Lower lobe of right lung (tissue), 2 donors: ENCODE results near the gene SLC5A8. TPM values are rescaled to one million over a fixed set of nuclear protein-coding genes. Genes with fewer than 3 reads are reported as not detected.

ENCODE experiments used
- ATAC-seq, 2 donors: fragments of 200-7000 bp; cut with Tn5 transposase; one replicate each; pipeline ENCODE4 v1.9.1; 2020 to 2022; ENCODE audit warnings: mild to moderate bottlenecking in 2 of 2, moderate library complexity in 2 of 2
- DNase-seq: peaks from one replicate; pipeline ENCODE4 v3.0.0-alpha.2; 2020
- H3K27ac ChIP-seq: fragments of 200-600 bp; one replicate; pipeline ENCODE4 v1.8.0; 2022
- H3K27me3 ChIP-seq: fragments of 200-600 bp; one replicate; pipeline ENCODE4 v1.8.0; 2022; ENCODE audit warnings: low read depth
- H3K36me3 ChIP-seq: fragments of 200-600 bp; one replicate; pipeline ENCODE4 v1.8.0; 2022; ENCODE audit warnings: mild to moderate bottlenecking
- H3K4me1 ChIP-seq: fragments of 200-600 bp; one replicate; pipeline ENCODE4 v1.8.0; 2022
- H3K4me3 ChIP-seq: fragments of 200-600 bp; one replicate; pipeline ENCODE4 v1.8.0; 2022; ENCODE audit warnings: mild to moderate bottlenecking
- H3K9me3 ChIP-seq: fragments of 200-600 bp; one replicate; pipeline ENCODE4 v1.8.0; 2022
- CTCF ChIP-seq: fragments of 200-600 bp; IDR thresholded peaks from one replicate; pipeline ENCODE4 v1.8.0; 2022; ENCODE audit warnings: antibody characterized with exemption, mild to moderate bottlenecking
- intact Hi-C: fragments of 100-400 bp; cut with DNase I; formaldehyde crosslinking; loops from one replicate; pipeline ENCODE4 v1.11.0; 2022
- total RNA-seq: library from RNA; stranded (reverse); fragmentation: NEBNext Ultra II Directional; extraction: Animal tissue kit (Norgen Biotek cat#: 25700); gene quantifications from one replicate; pipeline ENCODE4 v1.2.1, GENCODE V29; 2021
- donor health status: DM: no; HTN: yes; CAD: no; lungs with severe emphysema.

The SLC5A8 gene
- total RNA-seq, 1 donor from 2014 or later: 1.3 TPM

GRCh38 chr12:101107032-101107763 lies 102.8 kb downstream of the SLC5A8 start:
- no peak for TF ChIP-seq CTCF
- no peak overlapping the region for H3K27ac ChIP-seq
- no peaks in the 10 kb centered on the region for H3K9me3 ChIP-seq
- H3K4me3 ChIP-seq: no peak overlapping the region
- no peaks in the 10 kb centered on the region for H3K4me1 ChIP-seq
- DNase-seq (no peak), ATAC-seq (peak; percentile 11 to 53)
- H3K36me3 ChIP-seq: no peaks in the 10 kb centered on the region
- no peaks in the 10 kb centered on the region for H3K27me3 ChIP-seq
- intact Hi-C loops: no loop called here

Other genes with a start within 250 kb of the SLC5A8 start
- gene UTP20, start 69.9 kb upstream of the SLC5A8 start, total RNA-seq: 16.1 TPM
- gene ARL1, start 197.5 kb upstream of the SLC5A8 start, total RNA-seq: 77.5 TPM